ENCODE measurements around the gene ANAPC16. TPM values are rescaled to one million over a fixed set of nuclear protein-coding genes. Genes with fewer than 3 reads are reported as not detected.

Gene ANAPC16
- total and polyA plus RNA-seq, 2 of the 4 experiments (the other 2 are of a cell fraction): 25.2 to 26.3 TPM

- peaks cover 2% of the 10 kb centered on the region; the same call in 1 of the 2 replicates for H3K4me1 ChIP-seq (ENCODE audit: control insufficient read depth, insufficient read depth, low read length)
- ATAC-seq (ENCODE audit: low read depth) (no peak), DNase-seq (no peak)
- H4K91ac ChIP-seq (ENCODE audit: insufficient read depth, low read depth, low read length): no peak overlapping the region
- POLR2A ChIA-PET (ENCODE audit: unreplicated experiment): no interaction called here
- H2BK5ac ChIP-seq (ENCODE audit: low read depth, low read length, poor library complexity, severe bottlenecking): no peak overlapping the region
- peaks cover 6% of the 10 kb centered on the region; the same call in 1 of the 2 replicates for H3K9me1 ChIP-seq (ENCODE audit: insufficient read depth, low read length)
- H3K23ac ChIP-seq (ENCODE audit: low read depth, low read length): no peak overlapping the region
- H3K9ac ChIP-seq (ENCODE audit: low read depth, low read length): no peak overlapping the region
- BruUV-seq (replicated peaks): no TSS peak
- H3K18ac ChIP-seq (ENCODE audit: low read depth, low read length): no peak overlapping the region
- H2AK5ac ChIP-seq (ENCODE audit: low read depth, low read length): no peak overlapping the region
- H3K27ac ChIP-seq (ENCODE audit: insufficient read depth, low read length): no peak overlapping the region
- no peak overlapping the region for H3K4me3 ChIP-seq (ENCODE audit: insufficient read depth, low read depth, low read length)
- no peaks in the 10 kb centered on the region for H3K9me3 ChIP-seq (ENCODE audit: control insufficient read depth, insufficient read depth, low read length)
- no peak overlapping the region for H3K4ac ChIP-seq (ENCODE audit: low read depth, low read length)
- WGBS, 2 experiments (ENCODE audit: extremely low coverage in 2 of 2, insufficient read length in 1 of 2): no CpG with 5 or more reads among the region's 6 CpGs
- CTCF ChIA-PET: no interaction called here
- no peak overlapping the region for H3K56ac ChIP-seq (ENCODE audit: extremely low read depth, insufficient read depth, low read length)
- H3K27me3 ChIP-seq (ENCODE audit: control insufficient read depth, insufficient read depth, low read length): no peaks in the 10 kb centered on the region
- no peaks in the 10 kb centered on the region for H4K20me1 ChIP-seq (ENCODE audit: insufficient read depth, low read length)
- H2BK15ac ChIP-seq (ENCODE audit: low read depth, low read length): no peak overlapping the region
- no peak overlapping the region for H3K4me2 ChIP-seq (ENCODE audit: low read depth, low read length)
- peaks cover 3 to 4% of the 10 kb centered on the region in 2 experiments; a peak in 3 of 4 replicates for H3K79me1 ChIP-seq (ENCODE audit: low read depth in 1 of 2, low read length in 2 of 2)
- H2BK120ac ChIP-seq (ENCODE audit: low read depth, low read length): no peak overlapping the region
- no peak overlapping the region for H4K5ac ChIP-seq (ENCODE audit: low read depth, low read length)
- in situ Hi-C loops (cut with MboI; ENCODE audit: low sequenced_read_pairs) (no loop called here), dilution Hi-C loops (cut with HindIII; ENCODE audit: low sequenced_read_pairs, unreplicated experiment) (no loop called here), intact Hi-C loops (cut with micrococcal nuclease) (no loop called here)
- no peak overlapping the region for H4K8ac ChIP-seq (ENCODE audit: low read depth in 2 of 2, low read length in 2 of 2)
- no peak overlapping the region for H3K14ac ChIP-seq (replicated peaks; ENCODE audit: low read depth, low read length)
- no peak overlapping the region for H2BK20ac ChIP-seq (ENCODE audit: low read depth, low read length)
- no peak for TF ChIP-seq RAD21 (IDR thresholded peaks at IDR 0.05; ENCODE audit: low read length)
- no peak for TF ChIP-seq CTCF (conservative IDR thresholded peaks at IDR 0.05; ENCODE audit: low read depth, low read length)
- no peak for TF ChIP-seq FOS (IDR thresholded peaks at IDR 0.05; ENCODE audit: low read depth, low read length)
- no peak for TF ChIP-seq MAFK (IDR thresholded peaks at IDR 0.05; ENCODE audit: low read depth, low read length)
- H2AFZ ChIP-seq (replicated peaks; ENCODE audit: low read length, poor library complexity): no peak overlapping the region
- peaks cover 18% of the 10 kb centered on the region for H3K36me3 ChIP-seq (ENCODE audit: control insufficient read depth, insufficient read depth, low read length)
- H2AK9ac ChIP-seq (replicated peaks; ENCODE audit: low read depth, low read length, poor library complexity): no peak overlapping the region
These were observed 18.8 kb downstream of the ANAPC16 start for GRCh38 chr10:72234560-72235095.
